HG02938 (cell line): ENCODE data around the gene TEKTIP1.

Experiments
- ATAC-seq: cut with Tn5 transposase; IDR thresholded peaks from one replicate; pipeline ENCODE4 v1.9.1; 2021; ENCODE audit warnings: mild to moderate bottlenecking, moderate library complexity; ENCODE audit not compliant: unreplicated experiment

The TEKTIP1 gene

DNA sequence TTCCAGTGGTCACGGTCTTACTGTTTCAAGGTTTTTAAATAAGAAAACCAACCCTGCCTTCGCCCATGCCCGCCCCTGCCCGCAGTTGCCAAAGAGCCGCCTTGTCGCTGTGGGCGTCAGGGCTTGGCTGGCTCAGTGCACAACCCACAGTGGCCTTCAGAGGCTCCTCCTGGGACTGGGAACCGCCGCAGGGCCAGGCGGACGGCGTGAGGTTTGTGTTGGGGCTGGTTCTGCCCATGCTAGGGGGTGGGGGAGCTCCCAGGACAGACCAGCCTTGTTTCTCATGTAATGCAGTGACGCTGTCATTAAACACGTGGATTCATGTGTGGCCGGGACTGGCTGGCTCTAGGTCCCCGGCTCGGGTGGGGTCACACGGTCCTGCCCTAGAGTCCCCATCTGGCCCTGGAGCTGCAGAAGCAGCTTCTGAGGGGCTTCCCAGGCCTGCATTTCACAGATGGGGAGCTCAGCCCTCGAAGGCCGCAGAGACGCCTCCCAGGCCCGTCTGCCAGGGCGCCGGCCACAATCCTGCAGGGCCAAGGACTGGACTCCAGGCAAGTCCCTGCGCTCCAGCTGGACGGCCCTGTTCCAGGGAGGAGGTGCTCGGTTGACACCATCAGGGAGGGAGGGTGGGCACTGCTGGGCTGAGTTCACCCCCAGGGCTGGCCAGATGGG is 2.4 kb upstream of the TEKTIP1 start:
- no peak for ATAC-seq

DNA sequence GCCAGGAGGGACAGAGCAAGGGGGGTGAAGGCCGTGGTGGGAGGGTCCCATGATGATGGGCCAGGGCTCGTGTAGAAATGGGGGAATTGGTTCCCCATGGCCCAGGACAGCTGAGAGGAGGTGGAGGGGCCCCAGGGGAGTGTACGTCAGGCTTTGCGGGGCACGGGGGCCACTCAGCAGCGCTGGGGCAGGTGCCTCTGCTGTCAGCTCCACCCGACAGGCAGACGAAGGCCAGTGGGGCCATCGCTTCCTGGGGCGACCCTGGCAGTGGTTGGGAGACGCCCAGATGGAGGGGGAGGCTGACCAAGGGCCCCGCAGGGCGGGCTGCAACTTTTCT is 1.9 kb upstream of the TEKTIP1 start:
- ATAC-seq = no peak

DNA sequence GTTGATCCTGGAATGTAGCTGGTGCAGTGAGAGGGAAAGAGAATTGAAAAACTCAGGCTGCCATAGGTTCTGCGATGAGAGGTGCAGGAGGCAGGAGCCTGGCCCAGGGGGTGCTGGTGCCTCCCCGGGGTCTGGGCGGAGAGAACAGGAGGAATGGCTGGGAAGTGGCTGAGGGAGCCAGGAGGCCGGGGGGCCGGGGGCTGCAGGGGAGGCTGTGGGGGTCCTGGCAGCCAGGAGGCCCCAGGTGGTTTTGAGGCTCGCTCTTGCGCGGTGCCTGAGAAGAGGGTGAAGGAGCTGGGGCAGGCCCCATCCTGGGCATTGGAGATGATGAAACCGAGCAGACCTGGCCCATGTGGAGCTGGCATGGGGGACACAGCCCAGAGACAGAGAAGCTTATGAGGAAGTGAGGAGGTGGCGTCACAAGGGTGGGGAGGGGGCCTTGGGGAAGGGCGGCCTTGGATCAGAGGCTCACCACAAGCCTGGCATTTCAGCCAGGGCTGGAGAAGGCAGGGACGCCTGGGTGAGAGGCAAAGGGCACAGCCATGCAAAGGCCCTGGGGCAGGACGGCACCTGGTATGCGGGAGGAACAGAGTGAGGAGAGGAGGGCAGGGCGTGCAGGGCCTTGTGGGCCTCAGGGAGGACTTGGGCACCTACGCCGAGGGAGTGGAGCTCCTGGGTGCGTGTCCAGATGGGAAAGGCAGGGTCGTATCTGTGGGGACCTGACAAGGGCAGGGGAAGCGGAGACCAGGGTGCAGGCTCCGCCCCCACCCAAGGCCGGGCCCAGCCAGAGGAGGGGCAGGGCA is 1.3 kb upstream of the TEKTIP1 start:
- ATAC-seq = no peak

DNA sequence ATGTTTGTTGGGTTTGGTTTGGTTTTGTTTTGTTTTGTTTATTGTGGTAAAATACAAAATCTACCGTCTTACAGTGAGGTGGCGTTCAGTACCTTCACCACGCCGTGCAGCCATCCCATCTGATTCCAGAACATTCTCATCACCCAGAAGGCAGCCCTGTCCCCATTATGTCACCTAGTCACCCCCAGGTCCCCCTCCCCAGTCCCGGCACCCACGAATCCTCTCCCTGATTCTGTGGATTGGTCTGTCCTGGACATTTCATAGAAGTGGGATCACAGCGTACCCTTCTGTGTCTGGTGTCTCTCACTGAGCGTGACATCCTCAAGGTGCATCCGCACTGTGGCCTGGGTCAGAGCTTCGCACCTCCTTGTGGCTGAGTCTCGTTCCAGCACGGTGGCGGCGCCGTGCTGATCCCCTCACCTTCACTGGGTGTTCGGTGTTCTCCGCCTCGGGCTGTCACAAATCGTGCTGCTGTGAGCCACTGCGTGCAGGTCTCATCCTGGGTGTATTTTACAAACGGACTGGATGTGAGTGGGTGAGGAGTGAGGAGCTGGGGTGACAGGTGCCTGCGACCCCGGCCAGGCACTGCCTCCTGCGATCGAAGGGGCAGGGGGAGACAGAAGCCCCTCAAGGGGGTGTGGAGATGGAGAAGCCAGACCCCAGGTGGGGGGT is 580 bp upstream of the TEKTIP1 start:
- no peak for ATAC-seq

DNA sequence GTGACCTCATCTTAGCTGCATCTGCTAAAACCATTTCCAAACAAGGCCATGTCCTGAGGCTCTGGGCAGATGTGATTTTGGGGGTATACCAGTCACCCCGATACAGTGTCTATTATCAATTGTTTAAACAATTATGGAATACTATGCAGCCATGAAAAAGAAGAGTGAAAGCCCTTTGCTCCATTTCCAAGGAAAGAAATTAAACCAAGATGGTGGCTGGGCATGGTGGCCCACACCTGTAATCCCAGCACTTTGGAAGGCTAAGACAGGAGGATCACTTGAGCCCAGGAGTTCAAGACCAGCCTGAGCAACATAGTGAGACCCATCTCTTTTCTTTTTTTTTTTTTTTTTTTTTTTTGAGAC is 763 bp downstream of the TEKTIP1 start:
- ATAC-seq = no peak

DNA sequence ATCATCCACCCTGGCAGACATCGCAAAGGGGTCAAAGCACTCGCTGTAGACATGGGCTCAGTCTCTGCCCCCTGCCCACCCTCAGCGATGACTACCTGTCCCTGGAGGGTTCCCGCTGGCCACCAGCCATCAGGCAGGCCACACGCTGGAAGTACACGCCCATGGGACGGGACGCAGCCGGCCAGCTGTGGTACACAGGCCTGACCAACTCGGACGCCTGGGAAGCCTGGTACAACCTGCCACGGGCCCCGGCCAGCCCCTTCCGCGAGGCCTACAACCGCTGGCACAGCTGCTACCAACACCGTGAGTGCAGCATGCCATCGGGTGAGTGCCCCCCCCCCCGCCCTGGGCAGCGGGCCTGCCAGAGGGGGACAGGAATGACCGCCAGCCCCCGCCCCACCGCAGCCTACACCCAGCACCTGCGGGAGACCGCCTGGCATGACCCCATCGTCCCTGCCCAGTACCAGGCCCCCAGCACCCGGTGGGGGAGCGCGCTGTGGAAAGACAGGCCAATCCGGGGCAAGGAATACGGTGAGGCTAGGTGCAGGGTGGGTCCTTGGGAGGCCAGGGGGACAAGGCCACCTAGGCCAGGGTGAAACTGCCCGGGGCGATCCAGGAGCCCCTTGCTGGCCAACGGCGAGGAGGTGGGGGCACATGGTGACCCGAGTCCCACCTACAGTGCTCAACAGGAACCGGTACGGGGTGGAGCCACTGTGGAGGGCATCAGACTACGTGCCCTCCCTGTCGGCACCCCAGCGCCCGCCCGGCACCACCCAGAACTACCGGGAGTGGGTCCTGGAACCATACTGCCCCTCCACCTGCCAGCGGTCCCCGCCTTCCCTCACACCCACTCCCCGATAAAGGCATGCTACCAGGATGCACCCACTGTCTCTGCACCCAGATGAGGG is 4.4 kb downstream of the TEKTIP1 start:
- no peak for ATAC-seq

DNA sequence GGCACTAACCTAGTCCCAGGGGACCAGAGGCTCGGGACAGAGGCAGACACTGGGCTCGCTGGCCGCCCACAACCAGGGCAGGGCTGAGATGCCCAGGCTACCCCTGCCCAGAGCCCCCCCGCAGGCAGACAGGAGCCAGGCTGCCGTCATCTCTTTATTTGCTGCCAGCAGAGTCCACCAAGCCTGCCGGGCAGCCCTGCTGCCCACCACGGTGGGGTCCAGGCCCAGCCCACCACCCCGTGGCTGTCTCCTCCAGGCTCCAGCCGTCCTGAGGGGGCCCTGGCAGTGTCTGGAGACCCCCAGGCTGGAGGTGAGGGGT is 5.0 kb downstream of the TEKTIP1 start:
- ATAC-seq = no peak

DNA sequence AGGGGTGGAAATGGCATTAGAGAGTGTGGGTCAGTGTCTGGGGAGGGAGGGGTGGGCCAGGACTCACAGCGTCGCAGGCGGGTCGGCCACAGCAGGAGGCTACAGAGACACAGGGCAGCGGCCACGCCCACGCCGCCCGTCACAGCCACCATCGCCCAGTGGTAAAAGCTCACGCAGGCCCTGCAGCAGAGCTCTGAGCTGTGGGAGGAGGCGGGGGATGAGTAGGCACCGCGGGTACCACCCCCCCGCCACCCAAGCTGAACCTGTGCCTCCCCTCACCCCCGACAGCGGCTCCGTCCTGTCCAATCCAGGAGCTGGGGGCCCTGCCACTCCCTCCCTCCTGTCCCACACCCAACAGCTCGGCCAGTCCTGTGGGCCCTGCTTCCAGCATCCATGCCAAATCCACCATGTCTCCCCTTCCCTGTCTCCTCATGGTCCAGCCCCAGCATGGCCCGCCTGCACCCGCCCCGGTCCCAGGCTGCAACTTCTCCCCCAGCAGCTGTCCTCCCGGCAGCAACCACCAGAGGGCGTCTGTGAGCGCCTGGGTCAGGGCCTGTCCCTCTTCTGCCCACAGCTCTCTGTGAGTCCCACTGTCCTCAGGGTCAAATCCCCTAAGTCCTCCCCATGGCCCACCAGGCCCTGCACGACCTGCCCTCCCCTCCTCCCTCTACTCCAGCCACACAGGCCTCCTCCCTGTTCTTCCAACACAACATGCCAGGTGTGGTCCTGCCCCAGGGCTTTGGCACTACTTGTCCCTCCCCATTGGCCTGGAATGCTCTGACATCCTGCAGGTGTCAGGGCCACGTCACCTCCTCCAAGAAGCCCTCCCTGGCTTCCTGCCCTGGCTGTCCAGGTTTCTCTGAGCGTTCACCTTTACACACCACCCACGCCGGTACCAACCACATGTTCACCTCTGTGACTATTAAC is 6.0 kb downstream of the TEKTIP1 start:
- no peak for ATAC-seq

DNA sequence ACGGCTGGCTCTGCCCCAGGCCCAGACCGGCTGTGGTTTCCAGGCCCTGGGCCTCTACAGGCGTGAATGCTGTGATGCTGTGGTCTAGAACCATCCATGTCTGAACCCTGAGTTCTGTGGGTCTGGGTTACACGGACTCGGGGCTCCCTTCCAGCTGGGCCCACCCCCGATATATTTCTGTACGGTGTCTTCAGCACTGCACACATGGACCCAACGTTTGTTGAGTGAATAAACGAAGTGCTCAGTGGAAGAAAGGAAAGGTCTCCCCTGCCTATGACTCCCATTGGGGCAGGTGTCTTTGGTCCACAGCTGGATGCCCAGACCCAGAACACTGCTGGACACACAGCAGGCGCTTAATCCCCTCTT is 6.7 kb downstream of the TEKTIP1 start:
- no peak for ATAC-seq

DNA sequence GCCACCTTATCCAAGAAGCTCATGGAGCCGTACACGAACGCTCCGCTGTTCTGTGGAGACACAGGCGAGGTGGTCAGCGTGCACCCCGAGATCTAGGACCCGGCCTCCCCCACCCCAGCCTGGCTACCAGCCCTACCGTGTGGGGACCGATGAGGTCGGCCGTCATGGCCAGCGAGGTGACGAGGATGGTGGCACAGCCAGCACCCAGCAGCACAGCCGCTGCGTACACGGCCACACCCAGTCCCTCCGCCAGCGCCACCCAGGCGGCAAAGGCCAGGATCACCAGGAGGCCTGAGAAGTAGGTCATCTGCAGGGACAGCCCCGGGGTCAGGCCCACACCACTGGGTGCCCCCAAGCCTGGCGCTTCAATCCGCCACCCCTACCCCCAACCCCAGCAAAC is 7.1 kb downstream of the TEKTIP1 start:
- no peak for ATAC-seq

DNA sequence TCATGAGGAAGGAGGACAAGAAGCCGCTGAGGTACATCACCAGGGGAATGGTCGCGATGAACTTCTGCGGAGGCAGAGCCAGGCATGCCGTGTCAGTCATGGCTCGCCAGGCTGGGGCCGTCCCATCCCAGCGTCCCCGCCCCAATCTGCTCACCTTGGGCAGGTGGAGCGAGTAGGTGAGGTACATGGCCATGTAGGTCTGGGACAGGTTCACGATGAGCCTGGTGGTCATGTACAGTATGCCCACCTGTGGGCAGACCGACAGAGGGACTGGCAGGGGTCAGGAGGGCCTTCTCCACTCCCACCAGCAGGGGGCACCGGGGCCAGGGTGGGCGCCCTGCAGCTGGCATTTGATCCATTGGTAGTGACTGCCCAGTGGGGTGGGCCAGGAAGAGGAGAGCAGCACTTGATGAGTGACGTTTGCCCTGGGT is 8.3 kb downstream of the TEKTIP1 start:
- ATAC-seq = no peak

DNA sequence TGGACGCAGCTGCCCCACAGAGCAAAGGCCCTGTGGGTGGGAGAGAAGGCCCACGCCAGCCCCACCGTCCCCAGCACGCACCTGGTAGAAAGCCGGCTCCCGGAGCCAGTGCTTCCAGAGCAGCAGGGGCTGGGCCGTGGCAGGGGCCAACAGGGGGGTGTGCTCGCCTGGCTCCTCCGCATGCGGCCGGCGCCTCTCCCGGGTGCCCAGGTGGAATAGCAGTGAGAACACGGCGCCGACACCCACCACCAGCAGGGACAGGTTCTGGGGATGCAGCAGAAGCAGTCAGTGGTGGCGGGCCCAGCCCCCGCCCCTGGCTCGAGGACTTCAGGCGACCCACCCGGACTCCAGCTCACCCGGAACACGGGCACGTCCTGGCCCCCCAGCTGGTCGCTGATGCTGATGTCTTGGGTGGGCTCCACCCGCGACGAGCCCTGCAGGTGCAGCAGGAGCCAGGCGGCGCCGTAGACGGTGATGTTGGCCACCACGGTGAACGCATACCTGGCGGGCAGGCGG is 8.9 kb downstream of the TEKTIP1 start:
- no peak for ATAC-seq

DNA sequence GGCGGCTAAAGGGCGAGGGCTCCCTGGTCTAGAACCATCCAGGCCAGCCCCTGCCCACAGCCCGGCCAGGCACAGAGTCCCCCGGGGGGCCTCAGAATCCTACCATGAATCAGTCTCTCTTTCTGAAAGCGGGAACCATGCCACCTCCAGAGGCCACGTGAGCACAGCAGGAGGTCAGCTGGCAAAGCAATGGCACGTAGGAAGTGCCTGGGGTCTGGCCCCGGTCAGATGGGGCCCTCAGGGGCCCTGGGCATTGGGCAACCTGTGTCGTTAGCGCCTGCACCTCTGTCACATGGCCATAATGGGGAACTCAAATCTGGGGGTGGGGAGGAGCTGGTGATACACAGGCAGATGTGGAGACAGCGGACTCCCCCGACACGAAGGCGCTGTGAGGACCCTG is 9.6 kb downstream of the TEKTIP1 start:
- ATAC-seq = no peak

DNA sequence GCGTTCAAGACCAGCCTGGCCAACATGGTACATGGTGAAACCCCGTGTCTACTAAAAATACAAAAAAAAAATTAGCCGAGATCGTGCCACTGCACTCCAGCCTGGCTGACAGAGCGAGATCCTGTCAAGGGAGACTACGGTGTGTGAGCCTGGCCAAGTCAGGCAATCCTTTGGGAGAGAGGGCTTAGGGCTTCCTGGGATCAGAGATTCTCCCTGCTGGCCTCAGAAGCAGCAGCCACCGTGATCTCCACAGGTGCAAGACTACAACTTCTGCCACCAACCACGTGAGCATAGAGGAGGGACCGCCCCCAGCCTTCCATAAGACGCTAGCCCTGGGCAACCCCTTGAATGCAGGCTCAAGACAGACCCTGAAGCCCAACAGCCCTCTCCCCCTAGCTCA is 10.8 kb downstream of the TEKTIP1 start:
- ATAC-seq = no peak

DNA sequence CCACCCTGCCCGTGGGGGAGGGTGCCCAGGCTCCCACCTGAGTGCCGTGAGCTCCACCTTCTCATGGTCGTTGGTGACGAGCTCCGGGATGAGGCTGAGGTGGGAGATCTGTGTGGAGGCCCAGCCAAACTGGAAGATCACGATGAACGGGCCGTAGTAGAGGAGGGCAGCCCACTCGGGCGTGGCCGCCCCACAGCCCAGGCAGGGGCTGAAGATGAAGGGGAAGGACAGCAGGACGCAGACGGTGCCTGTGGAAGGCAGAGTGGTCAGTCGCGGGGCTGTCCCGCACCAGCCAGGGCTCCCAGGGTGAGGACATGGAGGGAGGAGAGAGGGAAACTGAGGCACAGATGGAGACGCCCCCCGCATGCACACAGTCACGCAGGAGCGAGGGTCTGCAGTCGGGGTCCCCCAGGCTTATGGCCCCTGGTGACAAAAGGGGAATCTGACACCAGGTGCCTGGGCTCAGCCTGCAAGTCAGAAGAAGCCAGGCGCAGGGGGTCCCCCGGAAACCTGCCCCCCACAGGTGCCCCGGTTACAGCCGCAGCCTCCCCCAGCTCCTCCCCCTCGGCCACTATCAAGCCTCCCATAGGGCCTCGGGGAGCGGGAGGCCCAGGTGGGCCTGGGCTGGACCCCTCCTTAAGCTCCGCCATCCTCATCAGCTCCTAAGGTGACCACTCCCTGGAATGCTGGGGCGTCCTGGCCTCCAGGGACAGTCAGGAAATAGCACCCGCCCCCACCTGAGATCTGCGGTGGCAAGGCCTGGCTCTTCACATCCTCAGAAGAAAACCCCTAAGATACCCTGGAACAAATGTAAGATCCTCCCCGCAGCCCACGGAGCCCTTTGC is 12.2 kb downstream of the TEKTIP1 start:
- no peak for ATAC-seq

DNA sequence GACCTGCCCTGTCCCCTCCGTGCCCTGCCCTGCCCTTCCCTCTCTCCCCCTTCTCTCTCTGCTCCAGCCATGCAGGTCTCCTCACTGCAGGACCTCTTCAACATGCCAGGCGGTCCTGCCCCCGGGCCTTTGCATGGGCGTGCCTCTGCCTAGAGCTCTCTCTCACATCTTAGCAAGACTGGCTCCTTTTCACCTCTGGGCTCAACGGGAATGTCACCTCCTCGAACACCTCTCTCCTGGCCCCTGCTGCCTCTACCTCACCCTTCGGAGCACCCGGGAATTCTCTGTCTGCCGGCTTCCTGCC is 12.8 kb downstream of the TEKTIP1 start:
- no peak for ATAC-seq

DNA sequence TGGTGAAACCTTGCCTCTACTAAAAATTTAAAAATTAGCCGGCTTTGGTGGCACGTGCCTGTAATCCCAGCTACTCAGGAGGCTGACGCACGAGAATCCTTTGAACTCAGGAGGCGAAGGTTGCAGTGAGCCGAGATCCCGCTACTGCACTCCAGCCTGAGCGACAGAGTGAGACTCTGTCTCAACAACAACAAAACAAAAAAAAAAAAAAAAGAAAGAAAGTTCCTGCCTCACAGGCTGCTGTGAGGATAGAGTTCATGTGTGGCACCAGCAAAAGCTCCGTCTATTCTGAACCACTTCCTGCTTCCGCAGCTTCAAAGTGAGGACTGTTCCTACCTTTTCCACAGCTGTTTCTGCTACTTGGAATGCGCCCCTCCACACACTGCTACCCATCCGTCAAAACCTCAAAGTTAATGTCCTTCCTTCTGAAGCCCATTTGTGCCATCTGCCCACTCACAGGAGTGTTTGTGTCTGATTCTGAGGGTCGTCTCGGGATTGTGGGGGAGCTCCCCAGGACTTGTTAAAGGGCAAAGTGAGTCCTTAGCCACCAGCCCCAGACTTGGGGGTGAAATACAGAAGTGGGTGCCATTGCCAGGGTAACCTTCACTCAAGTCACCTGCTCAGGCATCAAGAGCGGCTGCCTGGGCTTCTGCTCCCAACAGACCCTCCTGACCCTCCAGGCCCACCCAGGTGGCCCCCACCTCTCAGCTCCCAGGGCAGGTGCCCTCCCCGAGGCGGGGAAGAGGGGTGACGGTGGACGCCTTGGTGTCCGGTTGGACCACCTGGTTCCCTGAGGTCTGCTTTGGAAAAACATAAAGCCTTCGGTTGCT is 15.5 kb downstream of the TEKTIP1 start:
- ATAC-seq = no peak

DNA sequence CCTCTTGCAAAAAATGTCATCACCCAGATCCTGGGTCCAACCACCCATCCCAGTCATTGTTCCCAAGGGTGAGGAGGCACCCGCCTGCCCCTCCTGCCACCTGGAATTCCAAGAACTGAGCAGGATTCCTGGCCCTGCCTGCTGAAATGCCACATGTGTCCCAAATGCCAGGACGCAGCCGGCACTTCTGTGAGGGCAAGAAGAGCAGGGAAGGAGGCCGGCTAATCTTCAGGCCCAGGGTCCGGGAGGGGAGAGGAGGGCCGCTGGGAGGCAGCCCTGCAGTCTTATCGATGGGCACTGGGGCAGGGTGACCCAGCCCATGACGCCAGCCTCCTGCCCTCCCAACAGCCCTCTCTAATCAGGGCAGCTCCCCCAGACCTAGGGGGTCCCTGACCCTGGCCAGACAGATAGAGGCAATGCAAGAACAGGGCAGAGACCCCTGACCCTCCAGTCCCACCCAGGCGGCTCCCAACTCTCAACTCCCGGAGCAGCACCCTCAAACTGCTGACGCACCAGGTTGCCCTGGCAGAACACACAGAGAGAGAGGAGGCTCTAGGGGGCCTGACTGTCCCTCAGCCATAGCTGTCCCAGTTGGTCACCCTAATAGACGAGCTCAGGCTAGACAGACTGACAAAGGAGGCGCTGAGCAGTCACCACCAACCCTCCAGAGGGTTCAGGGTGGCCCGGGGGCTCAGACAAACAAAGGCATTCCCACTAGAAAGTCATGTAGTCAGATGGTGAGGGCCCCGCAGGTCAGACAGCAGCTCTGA is 16.9 kb downstream of the TEKTIP1 start:
- ATAC-seq = no peak
